ENCODE data around the gene TBPL1.

- TF ChIP-seq EZH2 (IDR thresholded peaks at IDR 0.05; ENCODE audit: borderline replicate concordance, control insufficient read depth, low read depth, low read length), result no peak
- TF ChIP-seq, protein P1, sequence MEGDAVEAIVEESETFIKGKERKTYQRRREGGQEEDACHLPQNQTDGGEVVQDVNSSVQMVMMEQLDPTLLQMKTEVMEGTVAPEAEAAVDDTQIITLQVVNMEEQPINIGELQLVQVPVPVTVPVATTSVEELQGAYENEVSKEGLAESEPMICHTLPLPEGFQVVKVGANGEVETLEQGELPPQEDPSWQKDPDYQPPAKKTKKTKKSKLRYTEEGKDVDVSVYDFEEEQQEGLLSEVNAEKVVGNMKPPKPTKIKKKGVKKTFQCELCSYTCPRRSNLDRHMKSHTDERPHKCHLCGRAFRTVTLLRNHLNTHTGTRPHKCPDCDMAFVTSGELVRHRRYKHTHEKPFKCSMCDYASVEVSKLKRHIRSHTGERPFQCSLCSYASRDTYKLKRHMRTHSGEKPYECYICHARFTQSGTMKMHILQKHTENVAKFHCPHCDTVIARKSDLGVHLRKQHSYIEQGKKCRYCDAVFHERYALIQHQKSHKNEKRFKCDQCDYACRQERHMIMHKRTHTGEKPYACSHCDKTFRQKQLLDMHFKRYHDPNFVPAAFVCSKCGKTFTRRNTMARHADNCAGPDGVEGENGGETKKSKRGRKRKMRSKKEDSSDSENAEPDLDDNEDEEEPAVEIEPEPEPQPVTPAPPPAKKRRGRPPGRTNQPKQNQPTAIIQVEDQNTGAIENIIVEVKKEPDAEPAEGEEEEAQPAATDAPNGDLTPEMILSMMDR (IDR thresholded peaks at IDR 0.05 in 2 of 3, conservative IDR thresholded peaks at IDR 0.05 in 1 of 3; ENCODE audit: control insufficient read depth in 2 of 3, extremely low read depth in 1 of 3, insufficient read depth in 1 of 3, low read depth in 3 of 3, low read length in 3 of 3), result no peak
- TF ChIP-seq EED (IDR thresholded peaks at IDR 0.05; ENCODE audit: low read depth), result no peak
- TF ChIP-seq NFYB (IDR thresholded peaks at IDR 0.05; ENCODE audit: insufficient read depth, low read depth, low read length), result no peak
- TF ChIP-seq FOXM1 (IDR thresholded peaks at IDR 0.05; ENCODE audit: low read depth, low read length), result no peak
- TF ChIP-seq CBX5 (IDR thresholded peaks at IDR 0.05; ENCODE audit: low read depth), result no peak
- TF ChIP-seq RCOR1 (conservative IDR thresholded peaks at IDR 0.05; ENCODE audit: low read depth, low read length), result no peak
- TF ChIP-seq DPF2 (IDR thresholded peaks at IDR 0.05), result no peak
Measured at GRCh38 chr6:133977983-133978895, 25.2 kb downstream of the TBPL1 start.
